Mesothelial cell of epicardium (in vitro differentiated cells): ENCODE results near the gene DHRS7B. TPM values are rescaled to one million over a fixed set of nuclear protein-coding genes. Genes with fewer than 3 reads are reported as not detected.

ENCODE experiments used
- DNase-seq, 2 experiments: peaks; one replicate each; pipeline ENCODE4 v3.0.0; 2021; ENCODE audit warnings: low spot score in 2 of 2; ENCODE audit not compliant: unreplicated experiment in 2 of 2
- H3K27ac Mint-ChIP-seq: 2 replicates; pipeline ENCODE4 v1.8.0; 2021; ENCODE audit warnings: mixed read lengths
- H3K27me3 Mint-ChIP-seq: 2 replicates; pipeline ENCODE4 v1.8.0; 2021; ENCODE audit warnings: low read depth, mixed read lengths
- H3K36me3 Mint-ChIP-seq: 2 replicates; pipeline ENCODE4 v1.8.0; 2021; ENCODE audit warnings: mixed read lengths
- H3K4me1 Mint-ChIP-seq: 2 replicates; pipeline ENCODE4 v1.8.0; 2021; ENCODE audit warnings: mixed read lengths
- H3K4me3 Mint-ChIP-seq: 2 replicates; pipeline ENCODE4 v1.8.0; 2021; ENCODE audit warnings: mild to moderate bottlenecking, moderate library complexity, mixed read lengths
- H3K9me3 Mint-ChIP-seq: 2 replicates; pipeline ENCODE4 v1.8.0; 2021; ENCODE audit warnings: mixed read lengths
- total RNA-seq: library from RNA; stranded (reverse); gene quantifications from 3 replicates; pipeline ENCODE4 v1.2.1, GENCODE V29; 2021
- TF ChIP-seq, protein P1 (sequence below): fragments of 200-600 bp; sonication (generic); IDR thresholded peaks from one replicate; pipeline ENCODE4 v1.5.0; 2021; ENCODE audit warnings: antibody characterized with exemption; ENCODE audit not compliant: unreplicated experiment

DHRS7B gene
- total RNA-seq, 1 donor from 2014 or later = 19.8 TPM

DNA sequence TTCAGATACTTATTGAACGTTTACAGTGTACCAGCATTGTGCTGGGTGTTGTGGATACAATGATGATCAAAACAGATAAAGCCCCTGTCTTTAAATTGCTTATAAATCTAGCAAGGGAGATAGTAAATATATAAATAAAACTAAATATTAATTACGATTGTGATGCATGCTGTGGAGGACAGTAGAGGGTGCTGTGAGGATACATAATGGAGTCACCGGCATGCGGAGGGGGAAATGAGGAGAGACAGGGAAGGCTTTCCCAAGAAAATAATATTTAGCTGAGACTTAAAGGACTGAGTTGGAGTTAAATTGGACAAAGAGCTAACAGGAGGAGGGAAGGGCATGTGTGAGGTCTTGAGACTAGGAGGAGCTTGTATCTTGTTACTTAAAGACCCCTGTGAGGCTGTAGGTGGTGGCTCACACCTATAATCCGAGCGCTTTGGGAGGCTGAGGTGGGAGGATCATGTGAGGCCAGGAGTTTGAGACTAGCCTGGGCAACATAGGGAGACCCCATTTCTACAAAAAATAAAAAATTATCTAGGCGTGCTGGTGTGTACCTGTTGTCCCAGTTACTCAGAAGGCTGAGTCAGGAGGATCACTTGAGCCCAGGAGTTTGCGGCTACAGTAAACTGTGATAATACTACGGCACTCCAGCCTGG is 2.4 kb downstream of the DHRS7B start:
- Mint-ChIP-seq H3K27ac (no peak overlapping the region), H3K9me3 (peaks cover 22% of the 10 kb centered on the region), H3K4me3 (no peak overlapping the region), H3K36me3 (peaks cover 11% of the 10 kb centered on the region), H3K27me3 (peaks cover 9% of the 10 kb centered on the region), H3K4me1 (peaks cover 16% of the 10 kb centered on the region)
- DNase-seq = no peak
- TF ChIP-seq, protein P1, sequence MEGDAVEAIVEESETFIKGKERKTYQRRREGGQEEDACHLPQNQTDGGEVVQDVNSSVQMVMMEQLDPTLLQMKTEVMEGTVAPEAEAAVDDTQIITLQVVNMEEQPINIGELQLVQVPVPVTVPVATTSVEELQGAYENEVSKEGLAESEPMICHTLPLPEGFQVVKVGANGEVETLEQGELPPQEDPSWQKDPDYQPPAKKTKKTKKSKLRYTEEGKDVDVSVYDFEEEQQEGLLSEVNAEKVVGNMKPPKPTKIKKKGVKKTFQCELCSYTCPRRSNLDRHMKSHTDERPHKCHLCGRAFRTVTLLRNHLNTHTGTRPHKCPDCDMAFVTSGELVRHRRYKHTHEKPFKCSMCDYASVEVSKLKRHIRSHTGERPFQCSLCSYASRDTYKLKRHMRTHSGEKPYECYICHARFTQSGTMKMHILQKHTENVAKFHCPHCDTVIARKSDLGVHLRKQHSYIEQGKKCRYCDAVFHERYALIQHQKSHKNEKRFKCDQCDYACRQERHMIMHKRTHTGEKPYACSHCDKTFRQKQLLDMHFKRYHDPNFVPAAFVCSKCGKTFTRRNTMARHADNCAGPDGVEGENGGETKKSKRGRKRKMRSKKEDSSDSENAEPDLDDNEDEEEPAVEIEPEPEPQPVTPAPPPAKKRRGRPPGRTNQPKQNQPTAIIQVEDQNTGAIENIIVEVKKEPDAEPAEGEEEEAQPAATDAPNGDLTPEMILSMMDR = no peak

DNA sequence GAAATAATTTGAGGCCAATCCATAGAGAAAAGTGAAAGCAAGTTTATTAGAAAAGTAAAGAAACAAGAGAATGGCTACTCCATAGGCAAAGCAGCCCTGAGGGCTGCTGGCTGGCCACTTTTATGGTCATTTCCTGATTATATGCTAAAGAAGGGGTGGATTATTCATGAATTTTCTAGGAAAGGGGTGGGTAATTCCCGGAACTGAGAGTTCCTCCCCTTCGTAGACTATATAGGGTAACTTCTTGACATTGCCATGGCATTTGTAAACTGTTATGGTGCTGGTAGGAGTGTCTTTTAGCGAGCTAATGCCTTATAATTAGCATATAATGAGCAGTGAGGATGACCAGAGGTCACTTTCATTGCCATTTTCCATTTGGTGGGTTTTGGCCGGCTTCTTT is 4.4 kb downstream of the DHRS7B start:
- Mint-ChIP-seq H3K27ac (no peak overlapping the region), H3K4me1 (peaks cover 15% of the 10 kb centered on the region), H3K4me3 (no peak overlapping the region), H3K9me3 (peaks cover 28% of the 10 kb centered on the region), H3K27me3 (no peaks in the 10 kb centered on the region), H3K36me3 (peaks cover 16% of the 10 kb centered on the region)
- TF ChIP-seq, protein P1 = no peak
- no peak for DNase-seq

DNA sequence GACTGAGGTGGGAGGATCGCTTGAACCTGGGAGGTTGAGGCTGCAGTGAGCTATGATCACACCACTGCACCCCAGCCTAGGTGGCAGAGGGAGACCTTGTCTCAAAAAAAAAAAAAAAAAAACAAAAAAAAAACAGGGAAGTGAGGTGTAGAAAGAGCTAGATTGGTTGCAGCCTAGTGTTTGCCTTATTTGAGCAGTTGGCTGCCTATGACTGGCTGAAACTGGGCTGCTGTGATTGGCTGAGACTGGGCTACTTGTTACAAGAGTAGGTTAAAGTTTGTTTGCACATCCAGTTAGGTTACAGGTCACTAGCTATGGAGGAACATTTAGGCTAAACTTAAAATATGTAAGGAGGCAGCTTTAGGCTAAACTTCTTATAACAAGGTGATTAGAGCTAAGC is 5.7 kb downstream of the DHRS7B start:
- no peak overlapping the region for H3K27ac Mint-ChIP-seq
- TF ChIP-seq, protein P1 = no peak
- H3K4me1 Mint-ChIP-seq = peaks cover 6% of the 10 kb centered on the region
- H3K27me3 Mint-ChIP-seq = no peaks in the 10 kb centered on the region
- DNase-seq = no peak
- H3K9me3 Mint-ChIP-seq = peaks cover 28% of the 10 kb centered on the region
- H3K36me3 Mint-ChIP-seq = peaks cover 16% of the 10 kb centered on the region
- no peak overlapping the region for H3K4me3 Mint-ChIP-seq

DNA sequence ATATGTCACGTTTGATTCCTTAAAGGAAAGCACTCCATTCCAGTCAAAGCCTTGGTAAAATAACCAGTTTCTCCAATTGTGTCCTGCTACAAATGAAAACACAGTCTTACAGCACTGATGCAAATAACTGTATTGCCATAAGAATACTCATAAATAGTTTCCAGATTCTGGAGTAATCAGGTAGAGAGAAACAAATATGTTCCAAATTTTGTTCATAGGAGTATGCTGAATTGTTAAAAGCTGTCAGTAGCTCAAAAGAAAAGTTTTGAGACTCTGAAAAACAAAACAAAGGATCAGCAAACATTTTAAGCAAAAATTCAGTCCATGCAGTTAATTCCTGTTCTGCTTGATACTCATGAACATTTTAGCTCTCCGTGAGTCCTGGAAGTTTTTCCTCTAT is 7.8 kb downstream of the DHRS7B start:
- H3K36me3 Mint-ChIP-seq = peaks cover 22% of the 10 kb centered on the region
- TF ChIP-seq, protein P1 = no peak
- H3K27ac Mint-ChIP-seq = no peak overlapping the region
- DNase-seq = no peak
- H3K4me3 Mint-ChIP-seq = no peak overlapping the region
- H3K27me3 Mint-ChIP-seq = no peaks in the 10 kb centered on the region
- peaks cover 31% of the 10 kb centered on the region for H3K9me3 Mint-ChIP-seq
- H3K4me1 Mint-ChIP-seq = no peaks in the 10 kb centered on the region

DNA sequence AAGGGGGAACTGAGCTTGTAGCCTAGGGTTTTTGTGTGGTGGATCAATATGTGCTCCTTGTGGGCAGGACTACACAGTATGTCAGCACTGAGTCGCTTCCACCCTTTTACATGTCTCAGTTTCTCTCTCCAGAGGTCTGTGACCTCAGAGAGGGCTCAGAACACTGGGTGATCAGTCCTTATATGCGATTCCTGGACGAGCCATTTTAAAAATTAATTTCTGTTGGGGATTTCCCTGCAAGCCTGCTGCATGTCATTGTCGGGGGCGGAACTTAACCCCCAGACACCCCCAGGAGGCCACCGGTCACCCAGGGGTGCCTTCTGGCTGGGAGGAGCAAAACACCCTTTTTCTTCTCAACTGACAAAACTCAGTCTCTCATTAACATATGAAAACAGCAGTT is 14.1 kb downstream of the DHRS7B start:
- TF ChIP-seq, protein P1 = no peak
- DNase-seq = no peak
- H3K27ac Mint-ChIP-seq = no peak overlapping the region

More for the DNA sequence above, 14.1 kb downstream of the DHRS7B start:
- H3K36me3 Mint-ChIP-seq = peaks cover 27% of the 10 kb centered on the region
- no peaks in the 10 kb centered on the region for H3K4me1 Mint-ChIP-seq
- H3K9me3 Mint-ChIP-seq = peaks cover 20% of the 10 kb centered on the region
- no peak overlapping the region for H3K4me3 Mint-ChIP-seq
- H3K27me3 Mint-ChIP-seq = no peaks in the 10 kb centered on the region
